GM19328 (cell line): ENCODE data around the gene UNC119.
"Not testable (repeated sequence)": the region's sequence is repeated elsewhere in the genome, so short reads cannot be mapped to it uniquely, and the experiment has no call there.

Experiments
- ATAC-seq: cut with Tn5 transposase; IDR thresholded peaks from one replicate; pipeline ENCODE4 v1.9.1; 2021; ENCODE audit warnings: mild to moderate bottlenecking, moderate library complexity; ENCODE audit not compliant: unreplicated experiment

The UNC119 gene

DNA sequence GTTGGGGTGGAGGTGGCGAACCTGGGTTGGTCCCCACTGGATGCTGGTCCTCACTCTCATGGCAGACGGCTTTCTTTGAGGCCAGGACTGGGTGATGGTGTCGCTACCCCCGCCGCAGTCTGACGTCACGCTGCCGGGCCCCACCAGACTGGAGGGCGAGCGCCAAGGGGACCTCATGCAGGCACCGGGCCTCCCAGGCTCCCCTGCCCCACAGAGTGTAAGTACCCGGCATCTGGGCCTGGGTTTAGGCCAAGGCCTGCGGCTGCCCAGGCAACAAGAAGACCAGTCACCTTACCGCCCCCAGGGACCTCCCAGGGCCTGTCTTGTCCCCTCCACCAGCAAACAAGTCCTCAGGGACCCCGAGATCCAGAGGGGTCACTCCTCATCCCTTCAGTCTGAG is 28.5 kb downstream of the UNC119 start:
- ATAC-seq = no peak

GRCh38 chr17:28523186-28523585 is 29.2 kb downstream of the UNC119 start:
- ATAC-seq = no peak

DNA sequence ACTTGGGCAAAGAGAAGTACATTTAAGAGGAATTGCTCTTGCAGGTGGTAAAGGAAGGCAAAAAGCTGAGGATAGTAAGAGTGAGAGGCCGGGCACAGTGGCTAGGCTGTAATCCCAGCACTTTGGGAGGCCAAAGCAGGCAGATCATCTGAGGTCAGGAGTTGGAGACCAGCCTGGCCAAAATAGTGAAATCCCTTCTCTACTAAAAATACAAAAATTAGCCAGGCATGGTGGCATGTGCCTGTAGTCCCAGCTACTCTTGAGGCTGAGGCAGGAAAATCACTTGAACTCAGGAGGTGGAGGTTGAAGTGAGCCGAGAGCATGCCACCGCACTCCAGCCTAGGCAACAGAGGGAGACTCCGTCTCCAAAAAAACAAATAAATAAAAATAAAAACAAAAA is 30.1 kb downstream of the UNC119 start:
- ATAC-seq = not testable (repeated sequence)

GRCh38 chr17:28521311-28522085 is 30.9 kb downstream of the UNC119 start:
- ATAC-seq = no peak

DNA sequence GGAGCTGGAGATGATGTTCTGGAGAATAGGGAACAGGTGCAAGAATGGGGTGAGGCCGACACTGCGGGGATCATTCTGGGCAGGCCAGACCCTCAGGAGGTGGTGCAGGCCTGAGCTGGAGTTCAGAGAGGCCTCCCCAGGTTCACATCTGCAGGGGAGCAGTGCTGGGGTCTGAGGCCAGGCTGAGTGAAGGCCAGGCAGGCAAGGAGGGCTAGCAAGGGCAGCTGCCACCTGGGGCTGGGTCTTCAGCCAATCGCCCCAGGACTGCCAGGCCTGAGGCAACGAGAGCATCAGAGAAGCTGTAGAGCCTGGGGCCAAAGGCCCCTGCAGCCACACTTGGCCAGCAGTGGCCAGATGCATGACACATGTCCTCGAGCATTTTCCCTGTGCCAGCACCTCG is 31.7 kb downstream of the UNC119 start:
- no peak for ATAC-seq

DNA sequence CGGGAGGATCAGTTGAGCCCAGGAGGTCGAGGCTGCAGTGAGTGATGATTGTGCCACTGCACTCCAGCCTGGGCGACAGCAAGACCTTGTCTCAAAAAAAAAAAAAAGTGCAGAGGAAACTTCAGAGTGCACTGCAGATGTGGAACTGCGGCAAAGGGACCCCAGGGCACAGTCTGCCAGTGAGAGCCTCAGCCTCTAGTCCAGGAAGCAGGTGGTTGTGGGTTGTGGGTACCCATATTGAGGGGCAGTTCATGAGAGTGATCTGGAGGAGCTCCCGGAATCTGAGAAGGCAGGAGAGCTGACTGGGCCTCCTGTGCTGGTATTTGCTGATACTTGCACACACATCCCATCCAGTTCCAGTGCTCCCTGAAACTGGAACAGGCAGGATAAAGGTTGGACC is 33.2 kb downstream of the UNC119 start:
- ATAC-seq = no peak

GRCh38 chr17:28518578-28518977 is 33.8 kb downstream of the UNC119 start:
- no peak for ATAC-seq

- ATAC-seq = no peak
These were observed 34.3 kb downstream of the UNC119 start for GRCh38 chr17:28518132-28518531.

- no peak for ATAC-seq
These were observed 36.9 kb downstream of the UNC119 start for GRCh38 chr17:28515518-28515917.

- ATAC-seq = no peak
These were observed 37.8 kb downstream of the UNC119 start for GRCh38 chr17:28514561-28515002.

GRCh38 chr17:28513476-28513875 is 38.9 kb downstream of the UNC119 start:
- no peak for ATAC-seq

DNA sequence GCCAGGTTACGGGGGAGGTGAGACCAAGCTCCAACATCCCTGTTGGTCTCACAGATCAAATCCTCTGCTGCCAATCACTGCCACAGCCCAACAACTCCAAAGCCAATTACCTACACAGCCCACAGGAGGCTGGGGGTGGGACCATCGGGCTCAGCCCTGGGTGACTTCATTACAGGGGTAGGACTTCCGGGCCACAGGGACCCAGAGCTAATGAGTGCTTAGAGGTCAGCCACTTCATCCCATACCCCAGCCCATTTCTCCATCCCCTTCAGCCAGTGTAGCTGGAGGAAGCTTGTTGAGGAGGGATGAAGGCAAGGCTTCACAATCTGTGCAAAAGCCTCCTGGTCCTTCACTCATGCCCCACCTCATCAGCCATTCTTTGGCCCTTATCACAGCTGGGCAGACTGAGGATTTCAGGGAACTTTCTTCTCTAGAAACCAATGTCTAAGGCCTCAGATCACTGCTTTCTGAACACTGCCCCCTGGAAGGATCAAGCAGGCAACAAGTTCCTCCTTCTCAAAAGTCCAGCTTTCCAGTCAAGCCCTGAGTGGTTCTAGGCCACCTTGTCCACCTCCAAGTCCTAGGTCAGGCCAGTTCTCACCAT is 40.5 kb downstream of the UNC119 start:
- ATAC-seq = no peak

- no peak for ATAC-seq
These were observed 42.6 kb downstream of the UNC119 start for GRCh38 chr17:28509789-28510188.

DNA sequence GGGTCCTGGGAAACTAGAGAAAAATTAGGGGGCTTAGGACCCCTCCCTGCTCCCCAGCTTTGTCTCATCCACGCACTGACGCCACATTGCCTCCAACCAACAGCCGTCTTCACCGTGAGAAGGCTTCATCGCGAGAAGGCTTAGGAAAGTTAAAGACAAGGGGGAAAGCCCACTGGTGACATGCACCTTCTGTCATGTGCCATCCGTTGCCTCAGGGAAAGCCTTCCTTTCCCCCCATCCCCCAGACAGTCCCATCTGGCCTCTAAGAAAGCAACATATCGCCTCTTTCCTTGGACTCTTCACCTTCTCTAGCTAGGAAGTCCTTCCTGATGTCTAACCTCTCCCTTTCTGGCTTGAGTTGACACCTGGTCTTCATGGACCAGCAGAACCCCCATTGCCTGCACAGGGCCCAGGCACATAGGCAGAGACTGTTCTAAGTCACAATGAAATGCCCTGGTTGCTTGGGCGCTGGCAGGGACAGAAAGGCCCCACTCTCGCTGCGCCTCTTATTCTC is 44.2 kb downstream of the UNC119 start:
- no peak for ATAC-seq

GRCh38 chr17:28507567-28508203 is 44.7 kb downstream of the UNC119 start:
- no peak for ATAC-seq

DNA sequence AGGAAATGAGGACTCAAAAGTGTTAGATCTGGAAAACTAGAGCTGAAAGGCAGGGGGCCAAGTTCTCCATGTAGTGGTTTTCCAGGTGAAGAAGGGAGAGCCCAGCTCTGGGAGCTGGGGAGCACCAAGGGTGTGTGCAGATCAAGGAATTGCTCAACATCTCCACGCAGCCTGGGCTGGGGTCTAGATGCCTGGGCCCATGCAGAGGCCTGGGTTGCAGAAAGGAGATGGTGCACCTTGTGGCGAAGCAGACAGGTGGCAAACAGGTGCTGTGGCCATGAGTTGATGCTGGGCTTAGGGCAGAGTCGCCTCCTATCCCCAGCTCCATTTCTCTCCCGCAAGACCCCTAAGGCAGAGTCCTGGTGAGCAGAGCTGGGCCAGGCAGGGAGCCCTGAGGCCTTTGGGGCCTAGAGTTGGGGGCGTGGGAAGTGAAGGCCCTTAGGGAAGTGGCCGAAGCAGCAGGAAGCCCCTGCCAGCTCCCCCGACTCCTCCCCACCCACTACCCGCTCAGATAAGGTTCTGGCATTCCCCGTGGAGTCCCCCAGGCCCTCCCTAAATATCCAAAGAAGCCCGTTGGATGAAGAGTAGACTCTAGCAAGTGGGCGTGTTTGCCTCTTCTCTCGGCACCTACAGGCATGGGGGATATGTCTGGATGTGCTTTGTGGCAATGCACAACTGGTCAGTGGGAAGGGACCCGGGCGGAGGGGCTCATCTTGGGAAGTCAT is 45.5 kb downstream of the UNC119 start:
- no peak for ATAC-seq

DNA sequence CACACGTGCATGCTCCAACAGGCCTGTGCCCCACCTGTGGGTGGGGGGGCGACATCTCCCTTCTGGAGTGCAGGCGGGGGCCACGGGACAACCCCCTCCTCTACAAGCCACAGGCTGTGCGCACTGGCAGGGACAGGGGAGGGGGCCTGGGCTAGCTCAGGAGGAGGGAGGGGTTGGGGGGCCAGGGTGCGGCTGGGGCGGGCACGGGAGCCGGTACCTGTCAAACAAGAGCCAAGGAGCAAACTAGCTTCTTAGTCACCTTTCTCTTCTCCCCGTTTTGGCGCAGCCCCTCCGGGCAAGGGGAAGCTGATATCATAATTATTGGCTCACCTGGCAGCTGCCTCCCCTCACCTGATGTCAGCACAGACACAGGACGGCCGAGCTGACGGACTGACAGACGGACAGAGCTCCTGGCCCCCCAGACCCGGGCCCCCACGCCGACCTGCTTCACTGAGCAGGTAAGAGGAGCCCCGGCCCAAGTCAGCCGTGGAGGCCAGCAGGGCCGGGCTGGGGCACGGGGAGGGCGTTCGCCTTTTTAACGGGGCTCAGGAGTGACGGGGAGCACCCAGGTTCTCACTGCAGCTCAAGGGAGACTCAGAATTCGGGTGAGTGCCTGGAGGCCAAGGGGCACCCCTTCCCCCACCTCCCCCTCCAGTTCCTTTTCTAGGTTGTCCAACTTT is 46.3 kb downstream of the UNC119 start, which contains the start of gene FOXN1:
TSS of gene FOXN1 (plus strand) at position 363 of the 680 bp plus-strand sequence. CDS start 17,622 bp downstream, outside the sequence.
- no peak for ATAC-seq

GRCh38 chr17:28503420-28503819 is 49.0 kb downstream of the UNC119 start:
- ATAC-seq = no peak

- no peak for ATAC-seq
These were observed 50.8 kb downstream of the UNC119 start for GRCh38 chr17:28501421-28502284.
